A549 (cell line): ENCODE measurements around the gene RERE. TPM values are rescaled to one million over a fixed set of nuclear protein-coding genes. Genes with fewer than 3 reads are reported as not detected.

Experiments used
- ATAC-seq, 2 experiments: fragments of 200-7000 bp in 1 of 2; fragments of >200 bp in 1 of 2; cut with Nextera tagmentation in 1 of 2; cut with Tn5 transposase in 1 of 2; 3 replicates each; pipeline versions ENCODE4 v1.8.0 to v1.9.1; 2018 to 2020; ENCODE audit warnings: mild to moderate bottlenecking in 1 of 2, moderate library complexity in 1 of 2
- CTCF ChIA-PET: fragments of 300-600 bp; sonication (Branson Sonifier 250); formaldehyde crosslinking; extraction: SDS; loops from one replicate; lab custom pipeline; 2021; ENCODE audit warnings: antibody characterized with exemption, inconsistent platforms; lab: Yijun Ruan, JAX
- POLR2A ChIA-PET: fragments of 350-600 bp; formaldehyde crosslinking; extraction: SDS; loops from one replicate; lab custom pipeline; 2021; ENCODE audit warnings: antibody characterized with exemption, inconsistent platforms; lab: Yijun Ruan, JAX
- DNase-seq, 2 experiments: peaks; one replicate each; pipeline versions ENCODE4 v3.0.0 to v3.0.0-alpha.2; 2011 to 2016; ENCODE audit warnings: low read depth in 1 of 2, low spot score in 1 of 2
- FAIRE-seq: peaks from 2 replicates; lab custom pipeline; 2011; peaks lifted over from hg19 to GRCh38; lab: Jason Lieb, UNC
- H3K27ac ChIP-seq, 2 experiments: fragments of >200 bp; sonication (Bioruptor Twin); formaldehyde crosslinking; 3 replicates each; pipeline ENCODE4 v1.5.1; 2016 to 2017
- H3K4me1 ChIP-seq: fragments of >200 bp; sonication (Bioruptor Twin); formaldehyde crosslinking; 3 replicates; pipeline ENCODE4 v1.6.1; 2016
- H3K4me2 ChIP-seq: fragments of >200 bp; sonication (Bioruptor Twin); formaldehyde crosslinking; 3 replicates; pipeline ENCODE4 v1.6.1; 2016
- H3K4me3 ChIP-seq: fragments of >200 bp; sonication (Bioruptor Twin); formaldehyde crosslinking; 3 replicates; pipeline ENCODE4 v1.5.1; 2016
- H3K9me3 ChIP-seq: fragments of >200 bp; sonication (Bioruptor Twin); formaldehyde crosslinking; 3 replicates; pipeline ENCODE4 v1.6.1; 2016
- BCL3 ChIP-seq: fragments of >200 bp; sonication (Bioruptor Twin); formaldehyde crosslinking; IDR thresholded peaks from 3 replicates; pipeline ENCODE4 v1.6.1; 2016
- CBX8 ChIP-seq: fragments of 200-600 bp; sonication (generic); IDR thresholded peaks from 2 replicates; pipeline ENCODE4 v1.6.1; 2016
- CTCF ChIP-seq: fragments of >200 bp; sonication (Bioruptor Twin); formaldehyde crosslinking; IDR thresholded peaks from 3 replicates; pipeline ENCODE4 v1.5.1; 2016
- EHF ChIP-seq: fragments of 250-450 bp; sonication (Bioruptor Pico); IDR thresholded peaks from 2 replicates; pipeline ENCODE4 v1.5.0; 2020; ENCODE audit warnings: mild to moderate bottlenecking
- ESRRA ChIP-seq: fragments of 150-350 bp; IDR thresholded peaks from 2 replicates; pipeline ENCODE4 v1.6.1; 2014; ENCODE audit warnings: mild to moderate bottlenecking, low read length, borderline replicate concordance
- FOSL2 ChIP-seq, 2 experiments: fragments of 450-650 bp in 1 of 2; fragments of >200 bp in 1 of 2; sonication (Bioruptor Twin) in 1 of 2; formaldehyde crosslinking; IDR thresholded peaks; 2 replicates each; pipeline versions ENCODE4 v1.5.0 to v1.6.1; 2016 to 2020; ENCODE audit warnings: mild to moderate bottlenecking in 1 of 2, moderate library complexity in 1 of 2
- HMGXB4 ChIP-seq: fragments of 250-450 bp; sonication (Bioruptor Pico); IDR thresholded peaks from 2 replicates; pipeline ENCODE4 v1.5.0; 2021; ENCODE audit warnings: mild to moderate bottlenecking, moderate library complexity, borderline replicate concordance
- HOXB5 ChIP-seq: fragments of 250-450 bp; sonication (Bioruptor Pico); IDR thresholded peaks from 2 replicates; pipeline ENCODE4 v1.5.0; 2020; ENCODE audit warnings: mild to moderate bottlenecking, moderate library complexity
- KDM5A ChIP-seq: fragments of 200-600 bp; sonication (generic); IDR thresholded peaks from 2 replicates; pipeline ENCODE4 v1.6.1; 2016; ENCODE audit warnings: antibody characterized with exemption, mild to moderate bottlenecking
- MYC ChIP-seq: IDR thresholded peaks from 2 replicates; pipeline ENCODE4 v1.6.1; 2012; ENCODE audit warnings: mild to moderate bottlenecking, inconsistent platforms, low read length, improper control_type of control experiment, borderline replicate concordance
- NFE2L2 ChIP-seq: fragments of 150-350 bp; conservative IDR thresholded peaks from 2 replicates; pipeline ENCODE4 v1.6.1; 2014; ENCODE audit warnings: low read length
- NR3C1 ChIP-seq: fragments of >200 bp; sonication (Bioruptor Twin); formaldehyde crosslinking; IDR thresholded peaks from 3 replicates; pipeline ENCODE4 v1.6.1; 2017
- RAD21 ChIP-seq, 2 experiments: fragments of >200 bp in 1 of 2; sonication (Bioruptor Twin) in 1 of 2; formaldehyde crosslinking in 1 of 2; IDR thresholded peaks in 1 of 2; conservative IDR thresholded peaks in 1 of 2; 2 replicates in 1 of 2; 3 replicates in 1 of 2; pipeline ENCODE4 v1.6.1; 2012 to 2018; ENCODE audit warnings: inconsistent platforms in 1 of 2
- RFX5 ChIP-seq: fragments of 450-650 bp; IDR thresholded peaks from 2 replicates; pipeline ENCODE4 v1.7.1; 2014; ENCODE audit warnings: antibody characterized with exemption, mild to moderate bottlenecking, moderate library complexity
- TFCP2L1 ChIP-seq: fragments of 250-450 bp; sonication (Bioruptor Pico); IDR thresholded peaks from 2 replicates; pipeline ENCODE4 v1.5.0; 2021; ENCODE audit warnings: mild to moderate bottlenecking
- WGBS: methylation state at CpG from one replicate; pipeline ENCODE4 v1.1.6; 2017; ENCODE audit errors: missing lambda C conversion rate; 5-methylcytosine and 5-hydroxymethylcytosine counted together
- polyA plus RNA-seq, 4 experiments: library from polyadenylated mRNA; depleted of rRNA in 3 of 4; stranded (reverse); fragments of >200 nt; fragmentation: RNase III in 1 of 4; extraction: RNeasy Plus Mini Kit Qiagen cat#74134 plus additional on column Dnase treatment in 1 of 4; gene quantifications; 2 replicates in 3 of 4; 3 replicates in 1 of 4; pipeline ENCODE4 v1.2.3, GENCODE V29; 2011 to 2017
- TF ChIP-seq, protein P1 (sequence below): IDR thresholded peaks from 2 replicates; pipeline ENCODE4 v1.6.1; 2012

Gene RERE
- polyA plus RNA-seq, 2 of the 4 experiments (the other 2 are of a cell fraction), result 12.6 to 28.6 TPM

DNA sequence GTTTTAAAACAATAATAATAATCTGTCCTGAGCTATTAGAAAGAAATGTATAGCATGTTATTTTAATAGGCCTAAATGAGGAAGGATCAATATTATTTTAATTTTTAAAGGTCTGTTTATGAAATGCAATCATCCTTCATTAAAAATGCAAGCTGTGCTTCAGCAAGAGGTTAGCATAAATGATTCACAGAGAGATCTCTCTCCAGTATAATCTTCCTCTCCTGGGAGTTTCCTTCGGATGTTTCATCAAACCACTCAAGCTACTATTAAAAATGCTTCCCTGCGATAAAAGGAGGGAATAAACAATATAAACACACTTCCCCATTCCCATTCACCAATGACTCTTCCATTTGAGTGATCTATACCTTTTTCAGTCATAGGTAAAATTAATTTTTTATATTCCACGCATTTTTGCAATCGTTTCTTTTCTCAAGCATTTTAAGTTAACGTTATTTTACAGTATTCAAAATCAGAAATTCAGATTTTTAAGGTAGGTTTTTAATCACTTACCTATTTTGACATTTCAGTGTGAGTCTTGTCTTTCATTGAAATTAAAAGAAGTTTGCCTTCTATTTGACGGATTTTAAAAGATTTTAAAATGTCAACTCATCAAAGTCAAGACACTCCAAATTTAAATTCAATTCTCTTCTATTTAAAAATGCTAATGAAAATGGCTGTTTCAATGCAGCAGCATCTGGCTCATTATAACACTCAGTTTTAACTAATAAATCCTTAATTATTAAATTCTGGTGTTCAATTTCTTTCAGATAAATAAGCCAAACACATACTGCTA lies 64.3 kb downstream of the RERE start (continued):
- TF ChIP-seq HMGXB4 (no peak), RFX5 (no peak)

DNA sequence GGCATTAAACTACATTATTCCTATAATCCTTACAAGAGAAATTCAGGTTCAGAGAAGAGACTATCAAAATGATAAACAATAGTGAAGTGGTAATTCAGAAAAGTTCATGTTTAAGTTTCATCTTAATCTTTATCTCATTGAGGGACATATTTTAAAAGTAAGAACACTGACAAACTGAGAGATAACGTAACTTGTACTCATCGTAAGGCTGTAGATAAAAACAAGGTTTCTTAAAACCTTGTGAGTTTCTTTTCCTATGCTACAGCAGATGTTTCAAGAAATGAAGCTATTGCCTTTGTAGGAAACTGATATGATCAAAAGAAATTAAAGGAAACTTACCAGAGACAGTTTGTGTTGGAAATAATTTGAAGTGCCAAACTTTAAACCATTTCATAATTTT lies 65.0 kb downstream of the RERE start:
- 94% methylated on average over 2 of the region's 2 CpGs for WGBS
- DNase-seq (no peak), ATAC-seq (no peak), FAIRE-seq (no peak)
- no peak for TF ChIP-seq RFX5
- no peak for TF ChIP-seq RAD21 (conservative IDR thresholded peaks at IDR 0.05 in 1 of 2, IDR thresholded peaks at IDR 0.05 in 1 of 2)
- Histone ChIP-seq H3K4me1 (no peaks in the 10 kb centered on the region), H3K4me2 (no peak overlapping the region), H3K27ac (no peak overlapping the region), H3K4me3 (no peak overlapping the region), H3K9me3 (no peaks in the 10 kb centered on the region)
- POLR2A ChIA-PET, result no interaction called here
- CTCF ChIA-PET, result no interaction called here

DNA sequence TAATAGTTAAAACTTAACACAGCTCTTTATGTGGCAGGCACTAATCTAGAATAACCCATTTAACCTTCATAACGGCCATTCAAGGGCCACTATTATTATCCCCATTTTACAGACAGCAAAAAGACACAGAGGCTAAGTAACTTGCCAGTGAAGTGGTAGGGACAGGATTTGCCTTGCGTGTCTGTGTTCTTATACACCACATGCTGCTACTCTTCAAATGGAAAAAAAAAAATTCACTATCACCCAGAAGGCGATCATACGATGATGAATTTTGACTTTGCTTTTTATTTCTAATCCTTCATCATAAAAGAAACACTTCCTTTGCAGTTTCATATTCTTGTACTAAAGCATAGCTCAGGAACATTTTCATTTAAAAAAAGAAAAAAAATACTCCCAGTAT lies 65.5 kb downstream of the RERE start:
- H3K4me1 ChIP-seq, result no peaks in the 10 kb centered on the region
- H3K9me3 ChIP-seq, result no peaks in the 10 kb centered on the region
- H3K27ac ChIP-seq, result no peak overlapping the region
- no peak overlapping the region for H3K4me3 ChIP-seq
- 94% methylated on average over 4 of the region's 4 CpGs for WGBS
- DNase-seq (no peak), ATAC-seq (no peak), FAIRE-seq (no peak)
- ChIA-PET POLR2A (no interaction called here), CTCF (interaction anchor here (1.2 kb wide), 1 partner anchor 97 kb away, joined by 4 read pairs; no protein-coding TSS in a partner anchor)
- H3K4me2 ChIP-seq, result no peak overlapping the region
- no peak for TF ChIP-seq CTCF
- no peak for TF ChIP-seq NR3C1
- TF ChIP-seq CBX8, result no peak
- TF ChIP-seq, protein P1, sequence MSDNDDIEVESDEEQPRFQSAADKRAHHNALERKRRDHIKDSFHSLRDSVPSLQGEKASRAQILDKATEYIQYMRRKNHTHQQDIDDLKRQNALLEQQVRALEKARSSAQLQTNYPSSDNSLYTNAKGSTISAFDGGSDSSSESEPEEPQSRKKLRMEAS, result no peak
- TF ChIP-seq BCL3, result no peak
- TF ChIP-seq HOXB5 (CRISPR knock-in tag), result no peak
- no peak for TF ChIP-seq FOSL2 (IDR thresholded peaks at IDR 0.05)
- no peak for TF ChIP-seq FOSL2 (CRISPR knock-in tag; IDR thresholded peaks at IDR 0.05)
- TF ChIP-seq MYC, result no peak
- no peak for TF ChIP-seq TFCP2L1
- no peak for TF ChIP-seq NFE2L2
- no peak for TF ChIP-seq EHF
- no peak for TF ChIP-seq KDM5A
- no peak for TF ChIP-seq HMGXB4
- TF ChIP-seq ESRRA, result no peak
